HG02852 (cell line): ENCODE results near the gene ZNF616.

Experiments
- ATAC-seq: cut with Tn5 transposase; IDR thresholded peaks from one replicate; pipeline ENCODE4 v1.9.1; 2021; ENCODE audit warnings: mild to moderate bottlenecking, moderate library complexity; ENCODE audit not compliant: unreplicated experiment

The ZNF616 gene

DNA sequence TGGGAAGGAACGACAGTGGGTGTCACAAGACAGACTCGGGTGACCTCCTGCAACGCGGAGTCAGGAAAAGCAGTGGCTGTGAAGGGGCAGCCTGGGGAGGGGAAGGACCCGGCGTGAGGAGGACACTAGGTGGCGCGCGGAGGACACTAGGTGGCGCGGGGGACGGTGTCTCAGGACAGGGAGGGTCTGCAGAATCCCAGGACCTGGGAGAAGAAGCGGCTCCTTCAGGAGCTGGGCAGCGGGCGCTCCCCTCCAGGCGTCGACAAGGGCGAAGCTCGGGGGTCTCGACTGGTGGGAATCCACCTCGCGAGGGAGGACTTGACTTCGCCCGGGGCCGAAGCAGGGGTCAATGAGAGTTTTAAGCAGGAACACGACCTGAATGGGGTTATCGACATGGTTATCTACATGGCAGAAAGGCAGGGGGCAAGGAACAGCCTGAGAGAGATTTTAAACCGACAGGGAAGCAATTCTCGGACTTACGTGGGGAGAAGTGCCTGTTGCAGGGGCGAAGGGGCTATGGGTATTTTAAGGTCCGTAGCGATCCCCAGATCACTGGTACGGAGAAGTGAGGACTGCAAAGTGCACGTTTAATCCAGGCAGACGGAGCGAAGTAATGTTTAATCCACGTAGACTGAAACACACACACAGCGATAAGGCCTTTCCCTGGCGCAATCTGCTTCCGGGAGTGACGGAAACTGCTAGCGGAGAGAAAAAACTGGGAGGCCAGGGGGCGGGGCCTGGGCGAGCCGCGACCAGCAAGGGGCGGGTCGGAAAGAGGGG, at the start of gene ZNF616:
Gene ZNF616, minus strand, starts transcription at position 687 of the 780 bp plus-strand sequence. CDS start 9,426 bp downstream, outside the sequence.
- ATAC-seq, result peak; percentile 87

DNA sequence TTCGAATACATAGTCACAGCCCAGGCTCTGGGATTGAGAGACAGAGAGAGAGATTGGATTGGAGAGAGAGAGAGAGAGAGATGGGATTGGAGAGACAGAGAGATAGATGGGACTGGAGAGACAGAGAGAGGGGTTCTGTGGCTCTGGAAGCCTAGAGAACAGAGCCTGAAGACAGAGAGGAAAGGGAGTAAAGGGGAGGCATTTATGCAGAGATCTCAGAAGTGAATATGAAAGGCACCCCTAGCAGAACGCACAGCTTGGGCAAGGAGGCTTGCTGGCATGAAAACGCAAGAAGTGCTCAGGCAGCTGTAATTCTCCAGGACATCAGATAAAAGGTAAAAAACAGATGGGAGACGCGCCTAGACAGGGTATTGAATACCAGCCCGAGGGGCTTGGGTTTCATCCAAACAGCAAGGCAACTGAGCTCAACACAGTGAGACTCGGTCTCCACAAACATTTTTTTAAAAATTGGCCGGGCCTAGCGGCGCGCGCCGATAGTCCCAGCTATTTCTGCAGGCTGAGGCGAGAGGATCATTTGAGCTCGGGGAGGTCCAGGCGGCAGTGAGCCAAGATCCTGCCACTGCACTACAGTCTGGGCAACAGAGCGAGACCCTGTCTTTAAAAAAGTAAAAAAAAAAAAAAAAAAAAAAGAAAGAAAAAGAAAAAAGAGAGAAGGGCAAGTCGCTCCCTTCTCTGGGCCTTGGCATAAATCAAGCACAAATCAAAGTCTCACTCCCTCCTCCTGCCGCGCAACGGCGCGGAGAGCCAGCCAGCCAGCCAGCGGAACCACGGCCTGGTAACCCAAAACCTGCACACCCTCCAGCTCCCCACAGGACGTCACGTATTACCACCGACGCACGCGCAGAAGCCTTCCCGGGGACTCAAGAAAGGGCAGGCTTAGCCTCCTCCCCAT, 49.3 kb upstream of the ZNF616 start:
- ATAC-seq, result peak; percentile 1

DNA sequence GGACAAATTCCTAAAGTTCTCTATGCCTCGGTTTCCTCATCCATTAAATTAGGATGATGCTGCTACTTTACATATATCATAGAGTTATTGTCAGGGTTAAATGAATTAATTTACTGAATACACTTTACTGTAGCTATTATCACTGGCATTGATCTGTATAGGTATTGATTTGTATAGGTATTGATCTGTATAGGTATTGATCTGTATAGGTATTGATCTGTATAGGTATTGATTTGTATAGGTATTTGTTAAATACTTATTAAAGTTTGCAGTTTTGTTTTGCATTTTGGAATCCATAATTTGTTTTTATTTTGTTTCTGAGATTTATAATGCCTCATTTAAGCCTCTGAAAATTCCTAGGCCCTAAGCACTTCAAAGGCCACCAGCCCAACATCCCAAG, 47.7 kb upstream of the ZNF616 start:
- no peak for ATAC-seq

DNA sequence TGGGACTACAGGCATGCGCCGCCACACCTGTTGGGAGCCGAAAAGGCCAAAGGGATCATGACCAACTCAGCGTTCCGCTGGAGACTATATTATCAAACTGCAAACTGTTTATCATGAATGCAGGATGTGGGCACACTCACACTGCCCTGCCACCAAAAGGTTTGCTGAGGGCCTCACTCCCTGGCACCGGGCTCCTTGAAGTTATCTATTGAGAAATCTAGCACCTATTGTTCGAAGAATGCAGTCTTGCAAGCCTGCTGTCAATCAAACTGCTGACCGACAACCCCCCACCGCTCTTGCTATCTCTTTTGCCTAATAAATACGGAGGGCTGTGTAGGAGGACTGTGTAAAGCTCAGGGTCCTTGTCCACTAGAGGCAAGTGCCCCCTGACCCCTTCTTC, 36.8 kb upstream of the ZNF616 start:
- no peak for ATAC-seq

DNA sequence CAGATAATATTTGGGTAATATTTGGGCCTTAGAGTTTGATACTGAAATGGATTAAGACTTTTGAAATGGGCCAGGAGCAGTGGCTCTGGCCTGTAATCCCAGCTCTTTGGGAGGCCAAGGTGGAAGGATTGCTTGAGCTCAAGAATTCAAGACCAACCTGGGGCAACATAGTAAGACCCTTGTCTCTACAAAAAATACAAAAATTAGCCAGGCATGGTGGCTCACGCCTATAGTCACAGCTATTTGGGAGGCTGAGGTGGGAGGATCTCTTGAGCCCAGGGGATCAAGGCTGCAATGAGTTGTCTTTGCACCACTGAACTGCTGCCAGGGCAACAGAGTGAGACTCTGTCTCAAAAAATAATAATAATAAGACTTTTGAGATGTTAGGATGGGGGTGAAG, 32.6 kb upstream of the ZNF616 start:
- ATAC-seq, result no peak

DNA sequence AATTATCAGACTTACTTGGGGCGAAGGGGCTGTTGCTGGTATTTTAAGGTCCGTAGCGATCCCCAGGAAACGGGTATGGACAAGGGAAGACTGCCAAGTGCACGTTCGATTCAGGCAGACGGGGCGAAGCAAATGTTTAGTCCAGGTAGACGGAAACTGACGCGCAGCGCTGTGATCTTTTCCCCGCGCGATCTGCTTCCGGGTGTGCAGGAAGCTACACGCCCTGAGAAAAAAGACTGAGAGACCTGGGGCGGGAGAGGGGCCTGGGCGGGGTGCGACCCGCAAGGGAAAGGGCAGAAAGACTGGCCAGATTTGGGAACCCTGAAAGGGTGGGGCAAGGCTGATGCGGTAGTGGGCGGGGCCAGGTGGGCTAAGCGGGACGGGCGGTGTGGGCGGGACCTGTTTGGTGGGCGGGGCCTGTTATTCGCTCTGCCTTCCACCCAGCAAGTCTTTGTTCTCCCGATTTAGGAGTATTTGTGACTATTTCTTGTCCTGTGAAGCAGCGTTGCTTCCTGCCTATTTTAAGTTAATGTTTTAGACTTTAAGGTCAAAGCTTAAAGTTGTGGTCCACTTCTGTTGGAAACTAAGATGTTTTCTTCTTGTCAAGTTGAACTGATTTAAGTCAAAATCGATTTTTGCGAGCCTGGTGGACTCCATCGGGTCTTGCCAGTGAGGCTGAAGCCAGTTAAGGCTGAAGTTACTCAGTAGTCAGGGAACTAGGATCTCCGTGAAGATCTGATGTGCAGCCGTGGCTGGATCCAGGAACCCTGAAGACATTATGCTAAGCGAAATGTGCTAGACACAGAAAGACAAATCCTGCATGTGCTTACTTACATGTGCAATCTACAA, 31.8 kb upstream of the ZNF616 start, which contains the start of gene ZNF836:
Gene ZNF836, minus strand, starts transcription at position 301 of the 849 bp plus-strand sequence. CDS start 3,549 bp downstream, outside the sequence.
- ATAC-seq, result peak; percentile 68

DNA sequence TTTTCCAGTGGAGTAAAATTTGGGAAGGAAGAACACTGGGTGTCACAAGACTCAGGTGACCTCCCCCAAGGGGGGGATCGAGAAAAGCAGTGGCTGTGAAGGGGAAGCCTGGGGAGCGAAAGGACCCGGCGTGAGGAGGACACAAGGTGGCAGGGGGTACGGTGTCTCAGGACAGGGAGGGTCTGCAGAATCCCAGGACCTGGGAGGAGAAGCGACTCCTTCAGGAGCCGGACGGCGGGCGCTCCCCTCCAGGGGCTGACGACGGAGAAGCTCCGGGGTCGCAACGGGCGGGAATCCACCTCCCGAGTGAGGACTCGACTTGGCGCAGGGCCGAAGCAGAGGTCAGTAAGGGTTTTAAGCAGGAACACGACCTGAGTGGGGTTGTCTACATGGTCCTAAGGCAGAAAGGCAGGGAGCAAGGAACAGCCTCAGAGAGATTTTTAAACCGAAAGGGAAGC, 31.2 kb upstream of the ZNF616 start:
- peak; percentile 15 for ATAC-seq

DNA sequence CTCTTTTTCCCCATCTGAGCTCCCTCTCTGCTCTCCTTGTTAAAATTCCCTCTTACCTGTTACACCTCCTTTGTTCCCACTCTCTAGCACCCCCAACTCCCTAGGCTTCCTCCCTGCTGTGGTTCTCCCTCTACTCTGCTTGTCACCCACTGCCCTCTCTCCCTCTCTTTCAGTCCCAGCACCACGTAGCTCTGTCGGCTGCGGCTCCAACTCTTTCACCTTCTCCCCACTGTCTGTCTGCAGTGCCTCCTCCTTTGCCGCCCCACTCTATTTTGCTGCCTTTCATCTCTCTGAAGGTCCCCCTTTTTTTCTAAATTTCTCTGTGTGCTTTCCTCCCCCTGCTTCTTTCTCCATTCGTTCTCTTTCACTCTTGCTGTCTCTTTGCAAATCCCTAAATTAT, 30.6 kb upstream of the ZNF616 start:
- no peak for ATAC-seq

DNA sequence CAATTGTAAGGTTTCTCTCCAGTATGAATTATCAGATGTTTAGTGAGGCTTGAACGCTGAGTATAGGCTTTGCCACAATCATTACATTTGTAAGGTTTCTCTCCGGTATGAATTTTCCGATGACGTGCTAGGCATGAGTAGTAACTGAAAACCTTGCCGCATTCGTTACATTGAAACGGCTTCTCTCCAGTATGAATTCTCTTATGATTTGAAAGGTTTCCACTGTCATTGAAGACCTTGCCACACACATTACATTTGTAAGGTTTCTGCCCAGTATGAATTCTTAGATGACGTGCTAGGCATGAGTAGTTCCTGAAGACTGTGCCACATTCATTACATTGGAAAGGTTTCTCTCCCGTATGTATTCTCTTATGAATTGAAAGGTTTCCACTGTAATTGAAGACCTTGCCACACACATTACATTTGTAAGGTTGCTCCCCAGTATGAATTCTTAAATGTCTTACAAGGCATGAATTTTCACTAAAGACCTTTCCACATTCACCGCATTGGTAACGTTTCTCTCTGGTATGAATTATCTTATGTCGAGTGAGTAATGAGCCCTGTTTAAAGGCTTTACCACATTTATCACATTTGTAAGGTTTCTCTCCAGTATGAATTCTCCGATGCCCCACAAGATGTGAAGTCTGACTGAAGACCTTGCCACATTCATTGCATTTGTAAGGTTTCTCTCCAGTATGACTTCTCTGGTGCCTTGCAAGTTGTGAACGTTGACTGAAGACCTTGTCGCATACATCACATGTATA, 16.0 kb upstream of the ZNF616 start:
- no peak for ATAC-seq

DNA sequence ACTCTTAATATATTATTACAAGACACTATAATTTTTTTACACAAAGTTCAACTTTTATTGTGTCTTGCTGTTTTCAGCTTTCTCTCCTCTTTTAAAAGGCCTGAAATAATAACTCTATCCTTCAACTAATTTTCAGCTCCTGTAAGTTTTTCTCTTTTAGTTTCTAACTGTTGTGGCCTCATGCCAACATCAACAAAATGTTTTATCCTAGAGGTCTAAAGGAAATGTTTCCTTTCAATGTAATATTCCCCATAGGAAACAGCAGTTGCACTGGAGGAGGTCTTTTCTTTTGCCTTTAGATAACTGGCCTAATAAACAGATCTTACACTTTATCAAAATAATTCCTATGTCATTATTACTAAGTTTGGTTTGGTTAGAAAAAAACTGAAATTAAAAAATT, 8.5 kb upstream of the ZNF616 start:
- ATAC-seq, result no peak

DNA sequence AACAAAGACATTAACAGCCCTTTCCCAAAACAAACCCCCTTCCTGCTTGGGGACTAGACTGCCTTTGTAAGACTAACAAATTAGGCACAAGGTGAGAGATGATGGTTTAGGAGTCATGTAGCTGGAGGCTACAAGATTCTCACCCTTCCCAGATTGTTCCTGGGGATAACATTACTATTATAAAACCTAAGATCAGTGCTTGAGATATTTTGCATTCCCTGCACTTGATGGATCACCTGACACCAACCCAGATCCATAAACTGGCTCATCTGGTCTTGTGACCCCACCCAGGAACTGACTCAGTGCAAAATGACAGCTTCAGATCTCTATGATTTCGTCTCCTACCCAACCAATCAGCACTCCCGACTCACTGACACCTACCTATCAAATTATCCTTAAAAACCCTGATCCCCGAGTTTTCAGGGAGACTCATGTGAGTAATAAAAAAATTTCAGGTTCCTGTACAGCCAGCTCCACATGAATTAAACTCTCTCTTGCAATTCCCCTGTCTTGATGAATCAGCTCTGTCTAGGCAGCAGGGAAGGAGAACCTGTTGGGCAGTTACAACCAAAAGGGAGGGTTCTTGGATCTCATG, 2.4 kb upstream of the ZNF616 start:
- no peak for ATAC-seq

DNA sequence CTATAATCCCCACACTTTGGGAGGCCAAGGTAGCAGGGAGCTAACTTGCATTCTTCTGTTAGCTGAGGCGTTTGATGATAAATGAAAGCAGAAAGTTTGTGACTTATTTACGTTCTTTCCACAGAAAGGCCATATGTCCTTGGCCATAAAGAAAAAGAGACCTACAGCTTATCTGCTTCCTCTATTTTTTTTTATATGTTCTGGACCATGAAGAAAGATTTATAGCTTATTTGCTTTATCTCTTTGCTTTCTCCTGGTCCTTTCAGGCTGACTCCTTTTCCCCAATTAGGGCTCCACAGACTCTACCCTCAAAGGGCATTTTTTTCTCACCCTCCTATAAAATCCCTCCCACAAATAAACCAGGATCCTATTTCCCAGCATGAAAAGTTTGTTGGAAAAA, 1.5 kb upstream of the ZNF616 start:
- ATAC-seq, result no peak

DNA sequence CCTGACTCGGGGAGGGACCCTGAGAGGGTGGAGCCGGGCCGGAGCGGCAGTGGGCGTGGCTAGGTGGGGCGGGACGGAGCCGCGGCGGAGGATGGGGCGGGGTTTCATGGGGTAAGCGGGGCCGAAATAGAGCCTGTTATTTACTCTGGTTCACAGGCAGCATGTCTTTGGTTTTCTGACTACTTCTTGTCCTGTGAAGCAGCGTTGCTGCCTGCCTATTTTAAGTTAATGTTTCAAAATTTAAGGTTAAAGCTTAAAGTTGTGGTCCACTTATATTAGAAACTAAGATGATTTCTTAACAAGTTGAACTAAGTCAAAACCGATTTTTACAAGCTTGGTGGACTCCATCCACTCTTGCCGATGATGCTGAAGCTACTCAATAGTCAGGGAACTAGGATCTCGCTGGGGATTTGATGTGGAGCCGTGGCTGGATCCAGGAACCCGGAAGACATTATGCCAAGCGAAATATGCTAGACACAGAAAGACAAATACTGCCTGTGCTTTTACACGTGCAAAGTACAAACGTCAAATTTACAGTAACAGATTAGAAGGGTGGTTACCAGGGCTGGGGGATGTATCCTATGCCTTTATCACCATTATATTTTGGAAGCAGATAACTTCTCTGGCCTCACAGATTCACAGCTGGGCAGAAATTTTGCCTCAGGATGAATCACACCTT, 433 bp upstream of the ZNF616 start:
- no peak for ATAC-seq

DNA sequence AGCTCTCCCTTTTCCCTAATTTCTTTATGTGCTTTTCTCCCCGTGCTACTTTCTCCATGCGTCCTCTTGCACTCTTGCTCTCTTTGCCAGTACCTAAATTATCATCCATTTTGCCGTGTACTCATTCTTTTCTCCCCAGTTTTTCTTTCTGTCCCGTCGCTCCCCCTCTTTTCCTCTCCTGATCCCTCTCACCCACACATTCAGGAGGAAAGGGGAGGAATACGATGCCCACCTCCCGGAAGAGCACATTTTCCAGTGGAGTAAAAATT, 821 bp downstream of the ZNF616 start:
- ATAC-seq, result no peak

DNA sequence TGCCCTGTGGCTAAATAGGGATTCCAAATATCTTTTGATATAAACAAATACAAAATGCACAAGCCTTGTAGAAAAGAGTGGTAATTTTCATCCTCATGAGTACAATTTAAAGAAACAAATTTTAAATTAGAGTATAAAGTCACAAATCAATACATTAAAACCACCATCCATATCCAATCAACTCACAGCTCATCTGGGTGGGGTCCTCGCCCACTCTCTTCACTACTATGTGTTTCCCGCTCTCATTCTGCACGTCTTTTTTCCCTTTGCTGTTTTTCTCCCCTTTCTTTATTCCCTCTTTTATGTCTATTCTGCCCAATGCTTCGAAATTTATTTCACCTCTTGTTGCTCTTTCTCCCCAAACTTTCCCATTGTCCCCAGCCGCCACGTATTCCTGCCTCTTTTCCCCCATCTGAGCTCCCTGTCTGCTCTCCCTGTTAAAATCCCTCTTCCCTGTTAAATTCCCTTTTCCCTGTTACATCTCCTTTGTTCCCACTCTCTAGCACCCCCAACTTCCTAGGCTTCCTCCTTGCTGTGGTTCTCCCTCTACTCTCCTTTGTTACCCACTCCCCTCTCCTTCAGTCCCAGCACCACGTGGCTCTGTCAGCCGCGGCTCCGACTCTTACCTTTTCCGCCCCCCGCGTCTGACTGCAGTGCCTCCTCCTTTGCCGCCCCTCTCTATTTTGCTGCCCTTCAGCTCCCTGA, 1.3 kb downstream of the ZNF616 start:
- ATAC-seq, result no peak

DNA sequence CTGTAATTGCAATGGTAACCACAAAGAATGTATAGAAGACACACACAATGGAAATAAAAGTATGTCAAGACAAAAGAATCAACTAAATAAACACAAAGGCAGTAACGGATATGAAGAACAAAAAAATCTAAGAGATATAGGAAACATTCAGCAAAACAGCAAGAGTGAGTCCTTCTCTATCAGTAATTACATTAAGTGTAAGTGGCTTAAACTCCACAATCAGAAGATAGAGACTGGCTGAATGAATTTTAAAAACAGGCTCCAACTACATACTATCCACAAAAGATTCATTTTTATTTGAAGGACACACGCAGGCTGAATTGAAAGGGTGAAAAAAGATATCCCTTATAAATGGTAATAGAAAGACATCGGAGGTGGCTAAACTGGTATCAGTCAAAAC, 19.5 kb downstream of the ZNF616 start:
- no peak for ATAC-seq

DNA sequence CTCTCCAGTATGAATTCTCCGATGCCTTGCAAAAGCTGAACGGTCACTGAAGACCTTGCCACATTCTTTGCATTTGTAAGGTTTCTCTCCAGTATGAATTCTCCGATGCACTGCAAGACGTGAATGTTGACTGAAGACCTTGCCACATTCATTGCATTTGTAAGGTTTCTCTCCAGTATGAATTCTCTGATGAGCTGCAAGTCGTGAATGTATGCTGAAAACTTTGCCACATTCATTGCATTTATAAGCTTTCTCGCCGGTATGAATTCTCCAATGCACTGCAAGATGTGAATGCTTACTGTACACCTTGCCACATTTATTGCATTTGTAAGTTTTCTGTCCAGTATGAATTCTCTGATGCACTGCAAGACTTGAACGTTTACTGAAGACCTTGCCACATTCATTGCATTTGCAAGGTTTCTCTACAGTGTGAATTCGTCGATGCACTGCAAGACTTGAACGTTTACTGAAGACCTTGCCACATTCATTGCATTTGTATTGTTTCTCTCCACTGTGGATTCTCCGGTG, 24.1 kb downstream of the ZNF616 start:
- ATAC-seq, result no peak

DNA sequence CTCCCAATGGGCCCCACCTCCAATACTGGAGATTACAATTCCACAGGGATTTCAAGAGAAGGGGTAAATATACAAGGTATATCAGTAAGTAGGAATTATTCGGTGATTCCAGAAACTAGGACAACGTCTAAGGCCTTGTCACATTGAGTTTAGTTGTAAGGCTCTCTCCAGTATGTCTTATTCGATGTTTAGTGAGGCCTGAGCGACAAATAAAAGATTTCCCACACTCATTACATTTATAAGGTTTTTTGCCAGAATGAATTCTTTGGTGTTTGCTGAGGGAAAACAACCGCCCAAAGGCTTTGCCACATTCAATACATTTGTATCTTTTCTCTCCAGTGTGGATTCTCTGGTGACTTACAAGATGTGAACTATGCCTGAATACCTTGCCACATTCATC, 25.0 kb downstream of the ZNF616 start:
- ATAC-seq, result no peak

DNA sequence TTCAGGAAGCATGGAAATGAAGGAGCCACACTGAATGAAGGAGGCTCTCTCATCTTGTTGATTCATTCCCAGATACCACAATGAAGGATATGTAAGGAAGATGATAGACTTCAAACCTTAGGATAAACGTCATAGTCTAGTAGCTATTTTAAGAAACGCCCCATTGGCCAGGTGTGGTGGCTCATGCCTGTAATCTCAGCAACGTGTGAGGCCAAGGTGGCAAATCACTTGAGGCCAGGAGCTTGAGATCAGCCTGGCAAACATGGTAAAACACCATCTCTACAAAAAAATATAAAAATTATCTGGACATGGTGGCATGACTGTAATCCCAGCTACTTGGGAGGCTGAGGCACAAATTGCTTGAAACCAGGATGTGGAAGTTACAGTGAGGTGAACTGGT, 27.1 kb downstream of the ZNF616 start:
- ATAC-seq, result no peak
